Measurements from ENCODE around the gene ACSL5.

The ACSL5 gene

DNA sequence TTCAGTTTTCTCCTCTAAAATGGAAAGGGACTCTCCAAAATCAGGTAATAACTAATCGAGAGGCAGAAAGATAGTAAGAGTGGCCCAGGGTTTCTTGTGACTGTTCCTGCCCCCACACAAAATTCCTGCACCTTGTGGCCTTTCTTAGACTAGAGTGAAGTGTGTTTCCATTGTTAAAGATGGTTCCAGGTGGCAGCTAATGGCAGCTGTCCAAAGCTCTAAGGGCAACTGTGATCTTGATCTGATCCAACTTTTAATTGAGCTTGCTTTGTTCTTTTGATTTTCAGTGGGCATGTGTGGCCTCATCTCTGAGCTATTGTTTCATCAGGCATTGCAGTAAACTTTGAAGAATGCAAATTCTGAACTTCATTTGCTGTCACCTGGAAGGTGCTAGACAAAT lies 19.4 kb downstream of the ACSL5 start:
- no peak overlapping the region for H3K4me3 ChIP-seq (ENCODE audit: low read depth, low read length)
- TF ChIP-seq, protein P1, sequence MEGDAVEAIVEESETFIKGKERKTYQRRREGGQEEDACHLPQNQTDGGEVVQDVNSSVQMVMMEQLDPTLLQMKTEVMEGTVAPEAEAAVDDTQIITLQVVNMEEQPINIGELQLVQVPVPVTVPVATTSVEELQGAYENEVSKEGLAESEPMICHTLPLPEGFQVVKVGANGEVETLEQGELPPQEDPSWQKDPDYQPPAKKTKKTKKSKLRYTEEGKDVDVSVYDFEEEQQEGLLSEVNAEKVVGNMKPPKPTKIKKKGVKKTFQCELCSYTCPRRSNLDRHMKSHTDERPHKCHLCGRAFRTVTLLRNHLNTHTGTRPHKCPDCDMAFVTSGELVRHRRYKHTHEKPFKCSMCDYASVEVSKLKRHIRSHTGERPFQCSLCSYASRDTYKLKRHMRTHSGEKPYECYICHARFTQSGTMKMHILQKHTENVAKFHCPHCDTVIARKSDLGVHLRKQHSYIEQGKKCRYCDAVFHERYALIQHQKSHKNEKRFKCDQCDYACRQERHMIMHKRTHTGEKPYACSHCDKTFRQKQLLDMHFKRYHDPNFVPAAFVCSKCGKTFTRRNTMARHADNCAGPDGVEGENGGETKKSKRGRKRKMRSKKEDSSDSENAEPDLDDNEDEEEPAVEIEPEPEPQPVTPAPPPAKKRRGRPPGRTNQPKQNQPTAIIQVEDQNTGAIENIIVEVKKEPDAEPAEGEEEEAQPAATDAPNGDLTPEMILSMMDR (IDR thresholded peaks at IDR 0.05; ENCODE audit: low read depth, low read length, missing control alignments), result no peak
- DNase-seq (ENCODE audit: low read depth), result no peak
- in situ Hi-C loops (cut with HindIII; ENCODE audit: low sequenced_read_pairs), result no loop called here

DNA sequence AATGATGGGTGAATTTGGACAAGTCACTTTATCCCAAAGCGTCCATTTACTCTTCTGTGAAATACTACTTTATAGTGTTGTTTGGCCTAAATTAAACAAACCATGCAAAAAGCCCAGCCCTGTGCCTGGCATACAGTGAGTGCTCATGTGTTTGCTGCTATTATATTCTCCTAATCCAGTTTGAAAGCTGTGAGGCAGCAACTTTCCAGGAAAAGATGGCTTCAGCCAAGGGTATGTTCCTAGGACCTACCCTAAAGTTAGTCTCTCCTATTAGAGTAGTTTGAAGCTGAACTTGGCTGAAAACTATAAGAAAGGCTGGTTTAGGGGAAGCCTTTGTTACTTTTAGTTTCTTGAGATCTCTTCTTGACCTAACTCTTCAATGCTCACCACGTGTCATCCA lies 19.9 kb downstream of the ACSL5 start:
- H3K4me3 ChIP-seq (ENCODE audit: low read depth, low read length), result no peak overlapping the region
- no peak for DNase-seq (ENCODE audit: low read depth)
- TF ChIP-seq, protein P1 (IDR thresholded peaks at IDR 0.05; ENCODE audit: low read depth, low read length, missing control alignments), result no peak
- in situ Hi-C loops (cut with HindIII; ENCODE audit: low sequenced_read_pairs), result no loop called here

DNA sequence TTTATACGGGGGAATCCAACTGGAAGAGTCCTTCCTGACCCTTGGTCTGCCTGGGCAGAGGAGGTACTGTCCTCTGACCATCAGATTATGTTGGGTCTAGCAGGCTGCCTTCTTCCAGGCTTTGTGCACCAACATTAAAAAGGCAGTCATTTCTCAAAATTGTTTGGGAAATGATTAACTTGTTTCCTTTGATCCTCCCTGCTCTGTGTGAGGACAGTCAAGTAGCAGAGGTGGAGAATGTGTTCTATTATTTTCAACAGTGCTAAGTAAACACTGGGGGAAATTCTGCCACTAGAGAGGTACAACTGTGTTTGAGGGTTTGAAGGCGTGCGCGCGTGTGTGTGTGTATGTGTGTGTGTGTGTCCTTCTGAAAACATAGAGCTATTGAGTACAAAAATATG lies 20.6 kb downstream of the ACSL5 start:
- no peak for DNase-seq (ENCODE audit: low read depth)
- in situ Hi-C loops (cut with HindIII; ENCODE audit: low sequenced_read_pairs), result no loop called here
- TF ChIP-seq, protein P1 (IDR thresholded peaks at IDR 0.05; ENCODE audit: low read depth, low read length, missing control alignments), result no peak
- H3K4me3 ChIP-seq (ENCODE audit: low read depth, low read length), result no peak overlapping the region

DNA sequence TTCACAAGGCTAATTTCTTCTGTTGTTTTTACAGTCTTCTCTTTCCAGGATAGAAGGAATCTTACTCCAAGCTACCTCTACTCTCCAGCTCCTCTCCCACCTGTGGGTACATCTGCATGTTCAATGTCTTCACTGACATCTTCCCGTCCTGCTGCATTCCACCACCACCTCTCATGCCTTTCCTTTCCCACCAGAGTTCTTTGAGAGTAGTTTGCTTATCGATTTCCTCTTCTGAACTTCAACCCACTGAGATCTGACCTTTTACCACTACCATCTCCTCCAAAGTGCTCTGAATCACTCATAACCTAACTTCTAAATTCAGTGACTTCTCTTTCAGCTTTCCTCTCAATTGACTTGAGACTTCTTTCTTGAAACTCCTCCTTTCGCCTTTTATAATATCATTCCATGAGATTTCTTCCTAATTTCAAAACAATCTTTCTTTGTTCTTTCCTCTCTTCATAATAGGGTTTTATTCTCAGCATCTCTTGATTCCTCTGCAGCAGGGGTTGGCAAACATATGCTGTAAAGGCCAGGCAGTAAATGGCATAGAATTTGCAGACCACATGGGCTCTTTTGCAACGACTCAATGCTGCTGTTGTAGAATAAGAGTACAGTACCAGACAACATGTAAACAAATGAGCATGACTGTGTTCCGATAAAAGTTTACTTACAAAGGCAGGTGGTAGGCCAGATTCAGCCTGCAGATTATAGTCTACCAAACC lies 22.1 kb downstream of the ACSL5 start:
- in situ Hi-C loops (cut with HindIII; ENCODE audit: low sequenced_read_pairs), result no loop called here
- no peak for DNase-seq (ENCODE audit: low read depth)
- H3K4me3 ChIP-seq (ENCODE audit: low read depth, low read length), result no peak overlapping the region
- TF ChIP-seq, protein P1 (IDR thresholded peaks at IDR 0.05; ENCODE audit: low read depth, low read length, missing control alignments), result no peak

DNA sequence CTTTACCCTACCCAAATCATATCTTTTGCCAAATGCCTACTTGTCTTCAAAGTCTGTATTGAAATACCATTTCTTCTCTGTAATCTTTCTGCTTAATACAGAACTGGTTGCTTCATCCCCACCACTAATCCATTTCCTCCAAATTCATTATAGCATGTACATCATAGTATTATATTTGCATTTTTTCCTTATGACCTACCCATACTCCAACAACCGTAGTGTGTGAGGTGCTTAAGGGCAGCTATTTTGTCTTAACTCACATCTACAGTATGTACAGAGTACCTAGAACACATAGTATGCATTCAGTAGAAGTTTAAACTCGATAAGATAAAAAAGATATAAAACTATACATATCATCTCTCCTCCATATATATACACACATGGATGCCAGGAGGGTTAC lies 23.7 kb downstream of the ACSL5 start:
- DNase-seq (ENCODE audit: low read depth), result no peak
- TF ChIP-seq, protein P1 (IDR thresholded peaks at IDR 0.05; ENCODE audit: low read depth, low read length, missing control alignments), result no peak
- in situ Hi-C loops (cut with HindIII; ENCODE audit: low sequenced_read_pairs), result no loop called here
- H3K4me3 ChIP-seq (ENCODE audit: low read depth, low read length), result no peak overlapping the region

DNA sequence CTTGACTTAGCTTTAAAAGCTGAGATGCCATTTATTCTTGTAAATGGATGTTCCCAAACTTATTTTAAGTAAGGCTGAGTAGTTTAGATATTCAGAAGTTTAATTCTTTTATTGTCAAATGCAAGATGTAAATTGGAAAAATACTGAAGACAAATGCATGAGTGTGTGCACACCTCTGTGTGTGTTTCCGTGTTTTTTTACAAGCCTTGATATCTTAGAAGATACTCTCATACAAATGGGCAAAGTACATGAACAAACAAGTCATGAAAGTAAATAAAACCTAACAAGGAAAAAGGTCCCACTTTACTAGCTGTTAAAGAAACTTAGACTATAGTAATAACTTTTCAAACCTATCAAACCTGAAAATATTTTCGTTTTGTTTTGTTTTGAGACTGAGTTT lies 29.0 kb downstream of the ACSL5 start:
- TF ChIP-seq, protein P1 (IDR thresholded peaks at IDR 0.05; ENCODE audit: low read depth, low read length, missing control alignments), result no peak
- no peak overlapping the region for H3K4me3 ChIP-seq (ENCODE audit: low read depth, low read length)
- in situ Hi-C loops (cut with HindIII; ENCODE audit: low sequenced_read_pairs), result no loop called here
- no peak for DNase-seq (ENCODE audit: low read depth)

Measured in astrocyte of the cerebellum (primary cell).